ENCODE results near the gene AP1S3.
"Not testable (repeated sequence)": the region's sequence is repeated elsewhere in the genome, so short reads cannot be mapped to it uniquely, and the experiment has no call there.

Gene AP1S3

GRCh38 chr2:223815186-223815883 lies 22.0 kb downstream of the AP1S3 start:
- no peak for DNase-seq (ENCODE audit: low spot score)
- in situ Hi-C loops (cut with MboI; ENCODE audit: low pct_unique_long_range_greater_than_20kb, low sequenced_read_pairs, unreplicated experiment) = no loop called here
- TF ChIP-seq, protein P1, sequence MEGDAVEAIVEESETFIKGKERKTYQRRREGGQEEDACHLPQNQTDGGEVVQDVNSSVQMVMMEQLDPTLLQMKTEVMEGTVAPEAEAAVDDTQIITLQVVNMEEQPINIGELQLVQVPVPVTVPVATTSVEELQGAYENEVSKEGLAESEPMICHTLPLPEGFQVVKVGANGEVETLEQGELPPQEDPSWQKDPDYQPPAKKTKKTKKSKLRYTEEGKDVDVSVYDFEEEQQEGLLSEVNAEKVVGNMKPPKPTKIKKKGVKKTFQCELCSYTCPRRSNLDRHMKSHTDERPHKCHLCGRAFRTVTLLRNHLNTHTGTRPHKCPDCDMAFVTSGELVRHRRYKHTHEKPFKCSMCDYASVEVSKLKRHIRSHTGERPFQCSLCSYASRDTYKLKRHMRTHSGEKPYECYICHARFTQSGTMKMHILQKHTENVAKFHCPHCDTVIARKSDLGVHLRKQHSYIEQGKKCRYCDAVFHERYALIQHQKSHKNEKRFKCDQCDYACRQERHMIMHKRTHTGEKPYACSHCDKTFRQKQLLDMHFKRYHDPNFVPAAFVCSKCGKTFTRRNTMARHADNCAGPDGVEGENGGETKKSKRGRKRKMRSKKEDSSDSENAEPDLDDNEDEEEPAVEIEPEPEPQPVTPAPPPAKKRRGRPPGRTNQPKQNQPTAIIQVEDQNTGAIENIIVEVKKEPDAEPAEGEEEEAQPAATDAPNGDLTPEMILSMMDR (IDR thresholded peaks at IDR 0.05; ENCODE audit: extremely low read depth, insufficient read depth, missing control alignments) = no peak

- in situ Hi-C loops (cut with MboI; ENCODE audit: low pct_unique_long_range_greater_than_20kb, low sequenced_read_pairs, unreplicated experiment); DNase-seq (ENCODE audit: low spot score): not testable (repeated sequence)
These were observed 22.6 kb downstream of the AP1S3 start for GRCh38 chr2:223814764-223815163.

GRCh38 chr2:223813329-223813728 lies 24.1 kb downstream of the AP1S3 start:
- TF ChIP-seq, protein P1 (IDR thresholded peaks at IDR 0.05; ENCODE audit: extremely low read depth, insufficient read depth, missing control alignments) = no peak
- in situ Hi-C loops (cut with MboI; ENCODE audit: low pct_unique_long_range_greater_than_20kb, low sequenced_read_pairs, unreplicated experiment) = no loop called here
- no peak for DNase-seq (ENCODE audit: low spot score)

- in situ Hi-C loops (cut with MboI; ENCODE audit: low pct_unique_long_range_greater_than_20kb, low sequenced_read_pairs, unreplicated experiment) = no loop called here
These were observed 25.6 kb downstream of the AP1S3 start for GRCh38 chr2:223811757-223812156.

GRCh38 chr2:223805008-223805407 lies 32.4 kb downstream of the AP1S3 start:
- no peak for DNase-seq (ENCODE audit: low spot score)
- TF ChIP-seq, protein P1 (IDR thresholded peaks at IDR 0.05; ENCODE audit: extremely low read depth, insufficient read depth, missing control alignments) = no peak
- in situ Hi-C loops (cut with MboI; ENCODE audit: low pct_unique_long_range_greater_than_20kb, low sequenced_read_pairs, unreplicated experiment) = no loop called here

More at GRCh38 chr2:223811757-223812156, 25.6 kb downstream of the AP1S3 start:
- DNase-seq (ENCODE audit: low spot score) = no peak
- TF ChIP-seq, protein P1 (IDR thresholded peaks at IDR 0.05; ENCODE audit: extremely low read depth, insufficient read depth, missing control alignments) = no peak

- TF ChIP-seq, protein P1 (IDR thresholded peaks at IDR 0.05; ENCODE audit: extremely low read depth, insufficient read depth, missing control alignments) = no peak
- no peak for DNase-seq (ENCODE audit: low spot score)
- in situ Hi-C loops (cut with MboI; ENCODE audit: low pct_unique_long_range_greater_than_20kb, low sequenced_read_pairs, unreplicated experiment) = no loop called here
These were observed 35.6 kb downstream of the AP1S3 start for GRCh38 chr2:223801736-223802135.

DNA sequence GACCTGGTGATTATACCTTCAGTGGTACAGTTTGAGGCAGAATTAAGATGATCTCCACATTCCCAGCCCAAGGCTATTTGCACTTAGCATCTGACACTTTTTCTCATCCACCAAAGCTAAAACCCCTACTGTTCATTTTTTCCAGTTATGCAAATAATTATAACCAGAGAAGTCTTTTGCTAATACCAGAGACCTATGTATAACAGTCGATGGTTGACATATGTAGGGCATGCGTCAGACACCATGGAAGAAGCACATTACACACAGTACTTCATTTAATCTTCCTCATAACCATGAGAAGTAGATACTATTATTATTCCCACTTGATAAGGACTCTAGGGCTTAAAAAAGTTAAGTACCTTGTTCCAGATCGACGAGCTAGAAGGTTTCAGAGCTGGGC lies 36.5 kb downstream of the AP1S3 start:
- no peak for DNase-seq (ENCODE audit: low spot score)
- in situ Hi-C loops (cut with MboI; ENCODE audit: low pct_unique_long_range_greater_than_20kb, low sequenced_read_pairs, unreplicated experiment) = no loop called here

More for the DNA sequence above, 36.5 kb downstream of the AP1S3 start:
- TF ChIP-seq, protein P1 (IDR thresholded peaks at IDR 0.05; ENCODE audit: extremely low read depth, insufficient read depth, missing control alignments) = no peak

All from GM13977 (cell line).